ENCODE data around the gene AKAP8L. TPM values are rescaled to one million over a fixed set of nuclear protein-coding genes. Genes with fewer than 3 reads are reported as not detected.

The AKAP8L gene
- total and polyA plus RNA-seq, 10 donors = 41.2 to 236 (median 136) TPM

- Histone ChIP-seq H3K36me3 (peaks cover 3 to 100% (median 86%) of the 10 kb centered on the region in 6 donors), H3K4me1 (peaks cover 3 to 29% (median 10%) of the 10 kb centered on the region in 6 donors), H3K4me3 (no peak overlapping the region), H3K27ac (no peak overlapping the region), H3K27me3 (replicated peaks in 1 of 7) (no peaks in the 10 kb centered on the region), H3K9me3 (no peaks in the 10 kb centered on the region)
- WGBS, 5 donors = 93 to 98% (median 97%) methylated on average over 14 of the region's 14 CpGs
- no peak for TF ChIP-seq POLR2A (IDR thresholded peaks at IDR 0.05)
- TF ChIP-seq CTCF (IDR thresholded peaks at IDR 0.05 in 8 of 11, conservative IDR thresholded peaks at IDR 0.05 in 3 of 11) = no peak
- TF ChIP-seq POLR2AphosphoS5 (IDR thresholded peaks at IDR 0.05) = peak in 1 of 3 donors; percentile 5
- intact Hi-C loops (cut with DNase I; ENCODE audit: low total_unique reads) = no loop called here
- no peak for DNase-seq
Measured at GRCh38 chr19:15399635-15400034, 19.2 kb downstream of the AKAP8L start.

- Histone ChIP-seq H3K9me3 (no peaks in the 10 kb centered on the region), H3K36me3 (peaks cover 3 to 100% (median 88%) of the 10 kb centered on the region in 6 donors), H3K27me3 (replicated peaks in 1 of 7) (no peaks in the 10 kb centered on the region), H3K4me3 (no peak overlapping the region), H3K27ac (no peak overlapping the region), H3K4me1 (peaks cover 0 to 24% (median 6%) of the 10 kb centered on the region in 6 donors)
- intact Hi-C loops (cut with DNase I; ENCODE audit: low total_unique reads) = no loop called here
- TF ChIP-seq CTCF (IDR thresholded peaks at IDR 0.05 in 8 of 11, conservative IDR thresholded peaks at IDR 0.05 in 3 of 11) (no peak), POLR2A (IDR thresholded peaks at IDR 0.05) (no peak), POLR2AphosphoS5 (IDR thresholded peaks at IDR 0.05) (no peak)
- WGBS, 5 donors = 86 to 99% (median 96%) methylated on average over 8 of the region's 8 CpGs
- no peak for DNase-seq
Measured at GRCh38 chr19:15399234-15399515, 19.6 kb downstream of the AKAP8L start.

DNA sequence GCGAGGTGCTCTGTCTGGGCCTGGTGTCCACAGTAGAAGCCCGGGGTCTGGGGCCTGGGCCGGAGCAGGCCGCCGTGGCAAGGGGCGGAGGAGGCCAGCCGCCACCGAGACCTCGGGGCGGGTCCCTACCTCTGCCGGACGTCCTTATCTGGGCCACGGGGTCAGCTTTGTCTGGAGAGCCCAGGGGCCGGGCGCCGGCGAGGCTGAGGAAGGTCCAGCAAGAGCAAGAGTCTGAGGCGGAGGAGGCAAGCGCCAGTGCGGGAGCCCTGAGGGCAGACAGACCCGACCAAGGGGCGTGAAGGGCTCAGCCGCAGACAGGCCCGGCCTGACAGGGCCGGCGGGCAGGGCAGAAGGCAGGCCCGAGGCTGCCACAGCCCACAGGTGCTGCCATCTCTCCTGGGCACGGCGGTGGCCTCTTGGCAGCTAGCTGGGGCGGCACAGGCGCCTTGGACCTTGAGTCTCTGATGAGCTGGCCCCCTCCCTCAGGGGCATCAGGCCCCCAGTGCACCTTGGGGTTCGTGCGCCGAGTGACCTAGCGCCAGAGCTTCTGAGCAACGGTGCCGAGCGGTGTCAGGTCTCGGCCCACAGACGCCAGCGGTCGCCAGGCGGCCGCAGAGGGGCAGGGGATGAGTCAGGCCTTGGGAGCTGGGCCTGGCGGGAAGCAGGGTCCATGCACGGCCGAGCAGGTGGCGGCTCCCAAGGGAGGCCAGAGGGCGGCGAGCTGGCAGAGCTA is 20.1 kb downstream of the AKAP8L start:
- WGBS, 5 donors = 92 to 95% (median 93%) methylated on average over 25 to 50 of the region's 50 CpGs
- H3K36me3 ChIP-seq = peaks cover 3 to 100% (median 88%) of the 10 kb centered on the region in 6 donors

GRCh38 chr19:15397782-15398181 is 21.0 kb downstream of the AKAP8L start:
- WGBS, 5 donors = 76 to 85% (median 84%) methylated on average over 11 of the region's 11 CpGs
- no peak for DNase-seq
- peaks cover 3 to 100% (median 83%) of the 10 kb centered on the region in 6 donors for H3K36me3 ChIP-seq

More for the DNA sequence above, 20.1 kb downstream of the AKAP8L start:
- TF ChIP-seq POLR2AphosphoS5 (IDR thresholded peaks at IDR 0.05) = peak in 1 of 3 donors; percentile 61
- TF ChIP-seq POLR2A (IDR thresholded peaks at IDR 0.05) = no peak
- Histone ChIP-seq H3K4me3 (no peak overlapping the region), H3K9me3 (no peaks in the 10 kb centered on the region), H3K27me3 (replicated peaks in 1 of 7) (no peaks in the 10 kb centered on the region), H3K27ac (no peak overlapping the region), H3K4me1 (peaks cover 0 to 19% (median 2%) of the 10 kb centered on the region in 6 donors)
- DNase-seq = no peak
- intact Hi-C loops (cut with DNase I; ENCODE audit: low total_unique reads) = no loop called here

More at GRCh38 chr19:15397782-15398181, 21.0 kb downstream of the AKAP8L start:
- TF ChIP-seq POLR2A (IDR thresholded peaks at IDR 0.05) (no peak), CTCF (IDR thresholded peaks at IDR 0.05 in 8 of 11, conservative IDR thresholded peaks at IDR 0.05 in 3 of 11) (no peak), POLR2AphosphoS5 (IDR thresholded peaks at IDR 0.05) (no peak)
- intact Hi-C loops (cut with DNase I; ENCODE audit: low total_unique reads) = no loop called here
- H3K4me1 ChIP-seq = peaks cover 0 to 10% (median 0%) of the 10 kb centered on the region in 6 donors
- H3K27ac ChIP-seq = no peak overlapping the region
- no peaks in the 10 kb centered on the region for H3K27me3 ChIP-seq (replicated peaks in 1 of 7)
- no peaks in the 10 kb centered on the region for H3K9me3 ChIP-seq
- H3K4me3 ChIP-seq = no peak overlapping the region

All from spleen (tissue), 11 donors.